GM23338 (cell line): Measurements from ENCODE around the gene LRMDA.

Source experiments
- CREB1 ChIP-seq: fragments of 250-450 bp; sonication (Bioruptor Pico); IDR thresholded peaks from 2 replicates; pipeline ENCODE4 v1.5.0; 2020; ENCODE audit warnings: low read depth, mild to moderate bottlenecking, moderate library complexity
- CTCF ChIP-seq, 2 experiments: fragments of 200-600 bp in 1 of 2; sonication (generic) in 1 of 2; conservative IDR thresholded peaks; 2 replicates each; pipeline versions ENCODE4 v1.5.1 to v1.6.1; 2016 to 2017; ENCODE audit warnings: antibody characterized with exemption in 2 of 2, low read depth in 2 of 2, mild to moderate bottlenecking in 2 of 2, moderate library complexity in 1 of 2
- EZH2 ChIP-seq: fragments of 200-600 bp; sonication (generic); IDR thresholded peaks from one replicate; pipeline ENCODE4 v1.8.0; 2017; ENCODE audit warnings: antibody characterized with exemption, mild to moderate bottlenecking, low read depth; ENCODE audit not compliant: unreplicated experiment
- EZH2phosphoT487 ChIP-seq: fragments of 200-600 bp; sonication (generic); IDR thresholded peaks from one replicate; pipeline ENCODE4 v1.8.1; 2018; ENCODE audit warnings: antibody characterized with exemption; ENCODE audit not compliant: unreplicated experiment
- JUNB ChIP-seq: IDR thresholded peaks from one replicate; pipeline ENCODE4 v1.6.1; 2016; ENCODE audit warnings: antibody characterized with exemption; ENCODE audit not compliant: unreplicated experiment
- NANOG ChIP-seq: IDR thresholded peaks from 2 replicates; pipeline ENCODE4 v1.6.1; 2016; ENCODE audit warnings: antibody characterized with exemption, borderline replicate concordance
- POLR2AphosphoS5 ChIP-seq: IDR thresholded peaks from 2 replicates; pipeline ENCODE4 v1.6.1; 2016; ENCODE audit warnings: antibody characterized with exemption, low read depth
- REST ChIP-seq: IDR thresholded peaks from one replicate; pipeline ENCODE4 v1.6.1; 2018; ENCODE audit warnings: antibody characterized with exemption; ENCODE audit not compliant: unreplicated experiment
- ZNF114 ChIP-seq: fragments of 250-450 bp; sonication (Bioruptor Pico); IDR thresholded peaks from 2 replicates; pipeline ENCODE4 v1.5.0; 2020; ENCODE audit warnings: mild to moderate bottlenecking, moderate library complexity
- ZNF331 ChIP-seq: fragments of 250-450 bp; sonication (Bioruptor Pico); IDR thresholded peaks from 2 replicates; pipeline ENCODE4 v1.5.0; 2020; ENCODE audit warnings: low read depth, mild to moderate bottlenecking, moderate library complexity
- ZNF462 ChIP-seq: fragments of 250-450 bp; sonication (Bioruptor Pico); IDR thresholded peaks from 2 replicates; pipeline ENCODE4 v1.5.0; 2020; ENCODE audit warnings: mild to moderate bottlenecking, moderate library complexity

- TF ChIP-seq CTCF (conservative IDR thresholded peaks at IDR 0.05; ENCODE audit: low read depth in 2 of 2) (no peak), ZNF462 (no peak), EZH2phosphoT487 (no peak), REST (no peak), JUNB (no peak), POLR2AphosphoS5 (no peak), EZH2 (no peak), CREB1 (CRISPR knock-in tag) (no peak), ZNF114 (CRISPR knock-in tag) (no peak), NANOG (no peak), ZNF331 (no peak)
These were observed 877.6 kb downstream of the LRMDA start for GRCh38 chr10:76309070-76309469.
